WTC11 (cell line): ENCODE results near the gene FGF14.

Source experiments
- ATF3 ChIP-seq: sonication (generic); formaldehyde crosslinking; conservative IDR thresholded peaks from 2 replicates; pipeline ENCODE4 v1.8.1; 2022; ENCODE audit warnings: mild to moderate bottlenecking, missing genetic modification reagents
- CDX4 ChIP-seq: fragments of 250-450 bp; sonication (Bioruptor Pico); IDR thresholded peaks from 2 replicates; pipeline ENCODE4 v1.9.0; 2021; ENCODE audit warnings: moderate library complexity, mild to moderate bottlenecking, inconsistent platforms, borderline replicate concordance
- CTCF ChIP-seq: fragments of 200-600 bp; IDR thresholded peaks from 2 replicates; pipeline ENCODE4 v1.8.0; 2022; ENCODE audit warnings: antibody characterized with exemption
- IRF2 ChIP-seq: sonication (generic); formaldehyde crosslinking; IDR thresholded peaks from 2 replicates; pipeline ENCODE4 v1.8.0; 2022; ENCODE audit warnings: low read depth, missing genetic modification reagents, borderline replicate concordance
- USF2 ChIP-seq: sonication (generic); formaldehyde crosslinking; IDR thresholded peaks from 2 replicates; pipeline ENCODE4 v1.8.1; 2023; ENCODE audit warnings: mild to moderate bottlenecking, missing genetic modification reagents, moderate library complexity
- ZBTB21 ChIP-seq: sonication (generic); formaldehyde crosslinking; IDR thresholded peaks from 2 replicates; pipeline ENCODE4 v1.8.1; 2023; ENCODE audit warnings: mild to moderate bottlenecking, missing genetic modification reagents, borderline replicate concordance

GRCh38 chr13:102369302-102369701 lies 32.5 kb downstream of the FGF14 start:
- no peak for TF ChIP-seq USF2 (CRISPR knock-in tag)
- TF ChIP-seq IRF2 = no peak
- TF ChIP-seq CTCF = no peak
- no peak for TF ChIP-seq CDX4
- no peak for TF ChIP-seq ATF3
- no peak for TF ChIP-seq ZBTB21 (CRISPR knock-in tag)
